SK-N-SH (cell line): Measurements from ENCODE around the gene THOC6. TPM values are rescaled to one million over a fixed set of nuclear protein-coding genes. Genes with fewer than 3 reads are reported as not detected.

Experiments
- CTCF ChIA-PET: fragments of 300-600, 350-600 bp; formaldehyde crosslinking; extraction: SDS; loops from one replicate; lab custom pipeline; 2021; lab: Yijun Ruan, JAX
- POLR2A ChIA-PET: fragments of 350-600 bp; sonication (Branson Sonifier 250); formaldehyde crosslinking; extraction: SDS; loops from one replicate; lab custom pipeline; 2020; ENCODE audit warnings: antibody characterized with exemption, inconsistent platforms; lab: Yijun Ruan, JAX
- DNase-seq: peaks from one replicate; pipeline ENCODE4 v3.0.0; 2012
- H2AFZ ChIP-seq: fragments of 200-600 bp; sonication (generic); 2 replicates; pipeline ENCODE4 v1.8.1; 2016; ENCODE audit warnings: antibody characterized with exemption, mild to moderate bottlenecking, low read depth
- H3F3A ChIP-seq: fragments of 200-600 bp; sonication (generic); replicated peaks from 2 replicates; pipeline ENCODE3; 2016; ENCODE audit warnings: antibody characterized with exemption, mild to moderate bottlenecking; ENCODE audit not compliant: insufficient read depth
- H3K27ac ChIP-seq, 2 experiments: fragments of 200-500 bp in 1 of 2; fragments of 200-600 bp in 1 of 2; sonication (Bioruptor generic) in 1 of 2; sonication (generic), shearing (Covaris generic) in 1 of 2; 2 replicates each; pipeline versions ENCODE4 v1.5.1 to v1.6.1; 2014 to 2016; ENCODE audit warnings: low read depth in 2 of 2, inconsistent platforms in 1 of 2, low read length in 1 of 2, mild to moderate bottlenecking in 1 of 2, mixed read lengths in 1 of 2
- H3K27me3 ChIP-seq: fragments of 200-600 bp; sonication (generic), shearing (Covaris generic); 2 replicates; pipeline ENCODE4 v1.6.1; 2016; ENCODE audit warnings: mixed run types; ENCODE audit not compliant: insufficient read depth
- H3K36me3 ChIP-seq, 2 experiments: fragments of 200-500 bp in 1 of 2; fragments of 200-600 bp in 1 of 2; sonication (Bioruptor generic) in 1 of 2; sonication (generic) in 1 of 2; replicated peaks in 1 of 2; 2 replicates each; pipeline versions ENCODE3 to v1.5.1; 2014 to 2016; ENCODE audit warnings: low read length in 1 of 2, mild to moderate bottlenecking in 1 of 2; ENCODE audit not compliant: insufficient read depth in 2 of 2, control insufficient read depth in 1 of 2
- H3K4me1 ChIP-seq, 2 experiments: fragments of 200-500 bp in 1 of 2; fragments of 200-600 bp in 1 of 2; sonication (Bioruptor generic) in 1 of 2; sonication (generic), shearing (Covaris generic) in 1 of 2; 2 replicates each; pipeline versions ENCODE4 v1.5.1 to v1.6.1; 2014 to 2016; ENCODE audit warnings: low read depth in 1 of 2, low read length in 1 of 2, mixed run types in 1 of 2; ENCODE audit not compliant: insufficient read depth in 2 of 2, control insufficient read depth in 1 of 2
- H3K4me2 ChIP-seq: fragments of 200-600 bp; sonication (generic), shearing (Covaris generic); 2 replicates; pipeline ENCODE4 v1.6.1; 2017; ENCODE audit warnings: mixed run types
- H3K4me3 ChIP-seq, 2 experiments: fragments of 200-500 bp in 1 of 2; fragments of 200-600 bp in 1 of 2; sonication (Bioruptor generic) in 1 of 2; sonication (generic), shearing (Covaris generic) in 1 of 2; 2 replicates each; pipeline versions ENCODE4 v1.5.1 to v1.8.1; 2014 to 2016; ENCODE audit warnings: low read depth in 2 of 2, inconsistent platforms in 1 of 2, low read length in 1 of 2, mild to moderate bottlenecking in 1 of 2, mixed read lengths in 1 of 2, moderate library complexity in 1 of 2
- H3K79me2 ChIP-seq: fragments of 200-600 bp; sonication (generic); 2 replicates; pipeline ENCODE4 v1.8.1; 2017; ENCODE audit warnings: mild to moderate bottlenecking; ENCODE audit not compliant: insufficient read depth
- H3K9ac ChIP-seq: fragments of 200-600 bp; sonication (generic); 2 replicates; pipeline ENCODE4 v1.6.1; 2017; ENCODE audit warnings: mixed run types
- H3K9me2 ChIP-seq: fragments of 200-600 bp; sonication (generic); 2 replicates; pipeline ENCODE4 v1.6.1; 2017; ENCODE audit warnings: mixed run types
- H3K9me3 ChIP-seq: fragments of 200-600 bp; sonication (generic); 2 replicates; pipeline ENCODE4 v1.6.1; 2017; ENCODE audit warnings: mixed run types, mild to moderate bottlenecking, moderate library complexity
- H4K20me1 ChIP-seq: fragments of 200-600 bp; sonication (generic); 2 replicates; pipeline ENCODE4 v1.6.1; 2017; ENCODE audit warnings: mild to moderate bottlenecking, mixed run types; ENCODE audit not compliant: insufficient read depth
- EP300 ChIP-seq, 2 experiments: IDR thresholded peaks; 2 replicates each; pipeline versions ENCODE4 v1.4.0 to v1.6.1; 2012; ENCODE audit warnings: borderline replicate concordance in 1 of 2, low read depth in 1 of 2, low read length in 1 of 2
- JUND ChIP-seq: IDR thresholded peaks from 2 replicates; pipeline ENCODE4 v1.4.0; 2012
- MXI1 ChIP-seq: IDR thresholded peaks from 2 replicates; pipeline ENCODE4 v1.6.1; 2012; ENCODE audit warnings: mild to moderate bottlenecking, low read depth, low read length, improper control_type of control experiment
- NRF1 ChIP-seq: IDR thresholded peaks from 2 replicates; pipeline ENCODE4 v1.6.1; 2012; ENCODE audit warnings: low read depth, mild to moderate bottlenecking, low read length
- PBX3 ChIP-seq: IDR thresholded peaks from 2 replicates; pipeline ENCODE4; 2012
- TEAD4 ChIP-seq: IDR thresholded peaks from 2 replicates; pipeline ENCODE4 v1.4.0; 2012; ENCODE audit warnings: mild to moderate bottlenecking, borderline replicate concordance; ENCODE audit not compliant: insufficient read depth
- ZBTB33 ChIP-seq: IDR thresholded peaks from 2 replicates; pipeline ENCODE4 v1.4.0; 2012; ENCODE audit warnings: low read depth, borderline replicate concordance
- WGBS: methylation state at CpG from one replicate; pipeline ENCODE4 v1.1.6; 2017; ENCODE audit warnings: low lambda C conversion rate; 5-methylcytosine and 5-hydroxymethylcytosine counted together
- polyA plus RNA-seq, 3 experiments: library from polyadenylated mRNA; depleted of rRNA; stranded (reverse); fragments of >200 nt; gene quantifications; 2 replicates each; pipeline ENCODE4 v1.2.3, GENCODE V29; 2012
- TF ChIP-seq, protein P1 (sequence below): IDR thresholded peaks from 2 replicates; pipeline ENCODE4 v1.6.1; 2012; ENCODE audit warnings: mild to moderate bottlenecking, low read depth, low read length, moderate library complexity
- TF ChIP-seq, protein P2 (sequence below): IDR thresholded peaks from 2 replicates; pipeline ENCODE4 v1.4.0; 2012; ENCODE audit warnings: low read depth

Gene THOC6
- polyA plus RNA-seq, 1 of the 3 experiments (the other 2 are of a cell fraction), result 37.7 TPM

DNA sequence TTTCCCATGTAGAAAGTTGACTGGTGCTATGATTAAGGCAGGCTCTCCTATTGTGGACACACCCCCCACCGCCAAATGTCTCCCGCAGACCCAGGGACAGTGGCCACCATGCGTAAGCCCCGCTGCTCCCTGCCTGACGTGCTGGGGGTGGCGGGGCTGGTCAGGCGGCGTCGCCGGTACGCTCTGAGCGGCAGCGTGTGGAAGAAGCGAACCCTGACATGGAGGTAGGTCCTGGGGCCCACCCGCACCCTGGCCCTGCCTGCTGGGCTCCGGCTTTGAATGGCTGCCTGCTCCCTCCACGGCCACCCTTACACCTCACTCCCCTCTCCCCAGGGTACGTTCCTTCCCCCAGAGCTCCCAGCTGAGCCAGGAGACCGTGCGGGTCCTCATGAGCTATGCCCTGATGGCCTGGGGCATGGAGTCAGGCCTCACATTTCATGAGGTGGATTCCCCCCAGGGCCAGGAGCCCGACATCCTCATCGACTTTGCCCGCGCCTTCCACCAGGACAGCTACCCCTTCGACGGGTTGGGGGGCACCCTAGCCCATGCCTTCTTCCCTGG lies 26.2 kb downstream of the THOC6 start:
- no peaks in the 10 kb centered on the region for H3K36me3 ChIP-seq
- WGBS, result 39% methylated on average over 12 of the region's 26 CpGs
- no peaks in the 10 kb centered on the region for H3K9me2 ChIP-seq
- CTCF ChIA-PET, result interaction anchor here (1.9 to 5.8 kb wide), 3 partner anchors 9 to 22 kb away, joined by 8 to 57 read pairs (median 42); no protein-coding TSS in a partner anchor
- TF ChIP-seq ZBTB33 (no peak), MXI1 (no peak), NRF1 (no peak), EP300 (IDR thresholded peaks at IDR 0.05; ENCODE audit: borderline replicate concordance in 1 of 2, low read depth in 1 of 2, low read length in 1 of 2) (no peak)
- TF ChIP-seq, protein P1, sequence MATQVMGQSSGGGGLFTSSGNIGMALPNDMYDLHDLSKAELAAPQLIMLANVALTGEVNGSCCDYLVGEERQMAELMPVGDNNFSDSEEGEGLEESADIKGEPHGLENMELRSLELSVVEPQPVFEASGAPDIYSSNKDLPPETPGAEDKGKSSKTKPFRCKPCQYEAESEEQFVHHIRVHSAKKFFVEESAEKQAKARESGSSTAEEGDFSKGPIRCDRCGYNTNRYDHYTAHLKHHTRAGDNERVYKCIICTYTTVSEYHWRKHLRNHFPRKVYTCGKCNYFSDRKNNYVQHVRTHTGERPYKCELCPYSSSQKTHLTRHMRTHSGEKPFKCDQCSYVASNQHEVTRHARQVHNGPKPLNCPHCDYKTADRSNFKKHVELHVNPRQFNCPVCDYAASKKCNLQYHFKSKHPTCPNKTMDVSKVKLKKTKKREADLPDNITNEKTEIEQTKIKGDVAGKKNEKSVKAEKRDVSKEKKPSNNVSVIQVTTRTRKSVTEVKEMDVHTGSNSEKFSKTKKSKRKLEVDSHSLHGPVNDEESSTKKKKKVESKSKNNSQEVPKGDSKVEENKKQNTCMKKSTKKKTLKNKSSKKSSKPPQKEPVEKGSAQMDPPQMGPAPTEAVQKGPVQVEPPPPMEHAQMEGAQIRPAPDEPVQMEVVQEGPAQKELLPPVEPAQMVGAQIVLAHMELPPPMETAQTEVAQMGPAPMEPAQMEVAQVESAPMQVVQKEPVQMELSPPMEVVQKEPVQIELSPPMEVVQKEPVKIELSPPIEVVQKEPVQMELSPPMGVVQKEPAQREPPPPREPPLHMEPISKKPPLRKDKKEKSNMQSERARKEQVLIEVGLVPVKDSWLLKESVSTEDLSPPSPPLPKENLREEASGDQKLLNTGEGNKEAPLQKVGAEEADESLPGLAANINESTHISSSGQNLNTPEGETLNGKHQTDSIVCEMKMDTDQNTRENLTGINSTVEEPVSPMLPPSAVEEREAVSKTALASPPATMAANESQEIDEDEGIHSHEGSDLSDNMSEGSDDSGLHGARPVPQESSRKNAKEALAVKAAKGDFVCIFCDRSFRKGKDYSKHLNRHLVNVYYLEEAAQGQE, result no peak
- TF ChIP-seq, all 33 proteins: peak for 0
- no peaks in the 10 kb centered on the region for H3K79me2 ChIP-seq
- H3K27ac ChIP-seq, result no peak overlapping the region
- H3K4me3 ChIP-seq, result no peak overlapping the region
- H4K20me1 ChIP-seq, result no peaks in the 10 kb centered on the region
- H3K27me3 ChIP-seq, result peaks cover 46% of the 10 kb centered on the region
- H3K9ac ChIP-seq, result no peak overlapping the region
- no peak overlapping the region for H2AFZ ChIP-seq
- POLR2A ChIA-PET, result interaction anchor here (0.7 kb wide), 1 partner anchor 22 kb away, joined by 4 read pairs; no protein-coding TSS in a partner anchor
- H3K4me2 ChIP-seq, result no peak overlapping the region
- no peak for DNase-seq
- no peaks in the 10 kb centered on the region; a peak in 1 of 4 replicates for H3K4me1 ChIP-seq
- no peaks in the 10 kb centered on the region for H3K9me3 ChIP-seq
- peaks cover 4% of the 10 kb centered on the region for H3F3A ChIP-seq

- no peak overlapping the region for H3K4me3 ChIP-seq
- POLR2A ChIA-PET, result interaction anchor here (0.7 kb wide), 1 partner anchor 22 kb away, joined by 4 read pairs; no protein-coding TSS in a partner anchor
- CTCF ChIA-PET, result interaction anchor here (1.9 to 5.8 kb wide), 3 partner anchors 9 to 22 kb away, joined by 8 to 57 read pairs (median 42); no protein-coding TSS in a partner anchor
Observed at GRCh38 chr16:3050487-3050886, 26.7 kb downstream of the THOC6 start.

More at GRCh38 chr16:3050487-3050886, 26.7 kb downstream of the THOC6 start:
- Histone ChIP-seq H3K9me3 (no peaks in the 10 kb centered on the region), H3K9ac (no peak overlapping the region), H2AFZ (no peak overlapping the region), H3F3A (peaks cover 4% of the 10 kb centered on the region), H3K4me2 (no peak overlapping the region), H3K36me3 (no peaks in the 10 kb centered on the region), H3K79me2 (no peaks in the 10 kb centered on the region), H3K27me3 (peaks cover 42% of the 10 kb centered on the region), H3K27ac (no peak overlapping the region), H3K4me1 (no peaks in the 10 kb centered on the region; a peak in 1 of 4 replicates), H4K20me1 (no peaks in the 10 kb centered on the region), H3K9me2 (no peaks in the 10 kb centered on the region)
- TF ChIP-seq TEAD4 (no peak), PBX3 (no peak), JUND (no peak)
- TF ChIP-seq, protein P2, sequence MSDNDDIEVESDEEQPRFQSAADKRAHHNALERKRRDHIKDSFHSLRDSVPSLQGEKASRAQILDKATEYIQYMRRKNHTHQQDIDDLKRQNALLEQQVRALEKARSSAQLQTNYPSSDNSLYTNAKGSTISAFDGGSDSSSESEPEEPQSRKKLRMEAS, result no peak
- 47% methylated on average over 5 of the region's 5 CpGs for WGBS
- no peak for DNase-seq
